ENCODE measurements around the gene ZBTB9.

Gene ZBTB9

DNA sequence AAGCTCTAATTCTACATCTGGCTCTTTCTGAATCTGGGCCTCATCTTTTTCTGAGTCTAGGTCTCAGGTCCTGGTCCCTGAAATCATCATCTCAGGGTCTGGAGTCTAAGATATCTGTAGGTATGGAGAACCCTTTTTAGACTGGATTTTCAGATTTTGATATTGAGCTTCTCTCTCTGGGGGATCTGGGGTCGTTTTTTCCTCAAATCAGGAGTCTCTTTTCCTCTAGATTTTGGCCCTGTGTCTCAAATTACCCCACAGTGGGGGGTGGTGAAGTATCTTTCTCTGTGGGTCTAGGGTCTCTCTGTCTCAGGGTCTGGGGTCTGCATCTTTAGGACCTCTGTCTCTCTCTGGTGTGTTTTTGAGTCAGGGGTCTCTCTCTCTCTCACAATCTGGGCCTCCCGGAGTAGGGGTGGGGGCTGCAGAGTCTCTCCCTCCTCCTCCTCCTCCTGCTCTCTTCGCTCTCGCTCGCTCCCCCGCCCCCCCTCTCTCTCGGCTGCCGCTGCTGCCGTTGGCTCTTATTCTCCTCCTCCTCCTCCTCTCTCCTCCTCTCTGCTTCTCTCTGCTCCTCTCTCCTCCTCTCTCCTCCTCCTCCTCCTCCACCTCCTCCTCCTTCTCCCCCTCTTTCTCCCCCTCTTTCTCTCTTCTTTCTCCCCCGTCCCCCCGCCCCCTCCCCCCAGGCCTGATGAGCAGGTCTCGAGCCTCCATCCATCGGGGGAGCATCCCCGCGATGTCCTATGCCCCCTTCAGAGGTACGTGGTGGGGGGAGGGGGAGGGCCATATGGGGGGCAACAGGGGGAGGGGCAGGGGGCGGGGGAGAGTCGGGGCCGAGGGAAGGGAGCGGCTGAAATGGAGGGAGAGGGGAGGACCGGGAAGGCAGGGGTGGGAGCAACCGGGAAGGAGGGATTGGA lies 34.5 kb upstream of the ZBTB9 start, which contains the start of gene SYNGAP1:
Gene SYNGAP1 (plus strand): TSS at position 486 of the 911 bp plus-strand sequence. CDS start 200 bp downstream, at position 686.
- Histone ChIP-seq H3K27me3 (ENCODE audit: insufficient read depth, poor library complexity, severe bottlenecking) (no peaks in the 10 kb centered on the region), H3K9me3 (ENCODE audit: severe bottlenecking) (no peaks in the 10 kb centered on the region), H3K4me1 (ENCODE audit: insufficient read depth, poor library complexity, severe bottlenecking) (peaks cover 14% of the 10 kb centered on the region), H3K36me3 (ENCODE audit: low read depth) (peaks cover 14% of the 10 kb centered on the region), H3K4me3 (ENCODE audit: severe bottlenecking) (no peak within 1 kb of the TSS), H3K27ac (ENCODE audit: poor library complexity, severe bottlenecking) (peak within 1 kb of the TSS; percentile 82)
- TF ChIP-seq, protein P1, sequence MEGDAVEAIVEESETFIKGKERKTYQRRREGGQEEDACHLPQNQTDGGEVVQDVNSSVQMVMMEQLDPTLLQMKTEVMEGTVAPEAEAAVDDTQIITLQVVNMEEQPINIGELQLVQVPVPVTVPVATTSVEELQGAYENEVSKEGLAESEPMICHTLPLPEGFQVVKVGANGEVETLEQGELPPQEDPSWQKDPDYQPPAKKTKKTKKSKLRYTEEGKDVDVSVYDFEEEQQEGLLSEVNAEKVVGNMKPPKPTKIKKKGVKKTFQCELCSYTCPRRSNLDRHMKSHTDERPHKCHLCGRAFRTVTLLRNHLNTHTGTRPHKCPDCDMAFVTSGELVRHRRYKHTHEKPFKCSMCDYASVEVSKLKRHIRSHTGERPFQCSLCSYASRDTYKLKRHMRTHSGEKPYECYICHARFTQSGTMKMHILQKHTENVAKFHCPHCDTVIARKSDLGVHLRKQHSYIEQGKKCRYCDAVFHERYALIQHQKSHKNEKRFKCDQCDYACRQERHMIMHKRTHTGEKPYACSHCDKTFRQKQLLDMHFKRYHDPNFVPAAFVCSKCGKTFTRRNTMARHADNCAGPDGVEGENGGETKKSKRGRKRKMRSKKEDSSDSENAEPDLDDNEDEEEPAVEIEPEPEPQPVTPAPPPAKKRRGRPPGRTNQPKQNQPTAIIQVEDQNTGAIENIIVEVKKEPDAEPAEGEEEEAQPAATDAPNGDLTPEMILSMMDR (IDR thresholded peaks at IDR 0.05; ENCODE audit: poor library complexity, severe bottlenecking) = no peak
- no peak for ATAC-seq (ENCODE audit: low read depth)
- no peak for DNase-seq (ENCODE audit: low spot score)

DNA sequence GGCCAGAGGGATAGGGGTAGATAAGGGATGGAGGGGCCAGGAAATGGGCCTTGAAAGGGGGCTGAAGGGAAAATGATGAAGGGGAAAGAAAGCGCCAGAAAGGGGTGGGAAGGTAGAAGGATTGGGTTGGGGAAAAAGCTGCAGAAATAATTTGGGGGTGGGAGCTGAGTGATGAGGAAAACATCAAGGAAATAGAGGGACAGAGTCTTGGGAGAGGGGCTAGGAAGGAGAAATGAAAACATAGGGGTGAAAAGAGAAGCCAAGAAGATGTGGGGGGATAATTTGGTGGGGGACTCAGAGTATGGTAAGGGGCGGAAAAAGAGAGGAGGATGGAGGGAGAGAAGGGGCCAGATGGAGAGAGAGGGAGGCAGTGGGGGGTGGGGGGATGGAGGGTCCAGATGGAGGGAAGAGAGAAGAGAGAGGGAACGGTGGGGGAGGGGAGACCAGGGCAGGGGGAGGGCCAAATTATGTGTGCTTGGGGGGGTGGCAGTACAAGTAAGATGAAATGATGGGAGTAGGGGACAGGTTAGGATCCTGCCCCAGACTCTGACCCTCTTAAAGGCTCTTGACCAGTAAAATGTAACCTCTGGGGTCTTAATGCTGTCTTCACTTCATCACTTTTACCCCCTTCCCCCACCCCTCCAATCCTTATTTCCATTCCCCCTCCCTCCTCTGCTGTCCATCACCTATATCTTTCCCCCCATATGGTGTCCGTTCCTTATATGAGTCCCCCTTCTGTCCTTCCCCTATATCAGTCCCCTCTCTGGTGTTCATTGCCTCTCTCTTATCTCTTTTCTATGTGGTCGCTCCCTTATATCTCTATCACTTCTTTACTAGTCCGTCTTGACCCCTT lies 33.7 kb upstream of the ZBTB9 start:
- H3K4me3 ChIP-seq (ENCODE audit: severe bottlenecking) = no peak overlapping the region
- no peaks in the 10 kb centered on the region for H3K27me3 ChIP-seq (ENCODE audit: insufficient read depth, poor library complexity, severe bottlenecking)
- peaks cover 11% of the 10 kb centered on the region for H3K36me3 ChIP-seq (ENCODE audit: low read depth)
- TF ChIP-seq, protein P1 (IDR thresholded peaks at IDR 0.05; ENCODE audit: poor library complexity, severe bottlenecking) = no peak
- no peaks in the 10 kb centered on the region for H3K9me3 ChIP-seq (ENCODE audit: severe bottlenecking)
- H3K4me1 ChIP-seq (ENCODE audit: insufficient read depth, poor library complexity, severe bottlenecking) = peaks cover 14% of the 10 kb centered on the region
- ATAC-seq (ENCODE audit: low read depth) (no peak), DNase-seq (ENCODE audit: low spot score) (no peak)
- no peak overlapping the region for H3K27ac ChIP-seq (ENCODE audit: poor library complexity, severe bottlenecking)

DNA sequence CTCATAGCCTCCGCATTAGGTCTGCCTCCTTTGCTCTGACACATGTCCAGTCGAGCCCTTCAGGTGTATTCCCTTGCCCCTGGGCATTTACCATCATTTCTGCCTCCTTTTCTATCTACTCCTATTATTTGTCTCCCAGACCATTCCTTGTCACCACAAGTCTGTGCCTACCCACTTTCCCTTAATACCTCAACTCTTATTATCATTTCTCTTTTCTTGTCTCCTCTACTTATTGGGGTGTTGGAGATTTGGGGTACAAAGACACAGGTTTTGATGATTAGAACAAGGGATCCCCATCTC lies 33.1 kb upstream of the ZBTB9 start:
- TF ChIP-seq, protein P1 (IDR thresholded peaks at IDR 0.05; ENCODE audit: poor library complexity, severe bottlenecking) = no peak
- ATAC-seq (ENCODE audit: low read depth) (no peak), DNase-seq (ENCODE audit: low spot score) (no peak)
- no peaks in the 10 kb centered on the region for H3K27me3 ChIP-seq (ENCODE audit: insufficient read depth, poor library complexity, severe bottlenecking)
- no peak overlapping the region for H3K27ac ChIP-seq (ENCODE audit: poor library complexity, severe bottlenecking)
- no peaks in the 10 kb centered on the region for H3K9me3 ChIP-seq (ENCODE audit: severe bottlenecking)
- H3K4me1 ChIP-seq (ENCODE audit: insufficient read depth, poor library complexity, severe bottlenecking) = peaks cover 12% of the 10 kb centered on the region
- H3K4me3 ChIP-seq (ENCODE audit: severe bottlenecking) = no peak overlapping the region
- H3K36me3 ChIP-seq (ENCODE audit: low read depth) = peaks cover 5% of the 10 kb centered on the region

DNA sequence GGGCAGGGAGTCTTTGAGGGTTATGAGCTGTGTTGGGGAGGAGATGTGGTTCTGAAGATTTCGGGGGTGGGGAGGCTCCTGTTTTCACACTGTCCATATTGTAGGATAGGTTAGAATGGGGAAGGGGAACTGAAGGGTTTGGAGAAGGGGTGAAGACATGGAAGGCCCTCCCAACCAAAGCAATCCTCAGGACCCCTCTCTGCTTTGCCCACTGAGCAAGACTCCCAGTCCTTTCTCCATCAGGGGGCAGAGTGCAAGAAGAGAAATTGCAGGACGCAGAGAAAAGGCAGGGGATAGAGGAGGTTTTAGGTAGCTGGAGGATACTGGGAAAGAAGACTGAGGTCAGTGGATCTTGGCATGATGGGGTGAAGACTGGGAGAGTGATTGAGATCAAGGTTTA lies 30.6 kb upstream of the ZBTB9 start:
- Histone ChIP-seq H3K36me3 (ENCODE audit: low read depth) (no peaks in the 10 kb centered on the region), H3K4me3 (ENCODE audit: severe bottlenecking) (no peak overlapping the region), H3K27me3 (ENCODE audit: insufficient read depth, poor library complexity, severe bottlenecking) (no peaks in the 10 kb centered on the region), H3K9me3 (ENCODE audit: severe bottlenecking) (no peaks in the 10 kb centered on the region), H3K27ac (ENCODE audit: poor library complexity, severe bottlenecking) (no peak overlapping the region), H3K4me1 (ENCODE audit: insufficient read depth, poor library complexity, severe bottlenecking) (peaks cover 8% of the 10 kb centered on the region)
- no peak for ATAC-seq (ENCODE audit: low read depth)
- TF ChIP-seq, protein P1 (IDR thresholded peaks at IDR 0.05; ENCODE audit: poor library complexity, severe bottlenecking) = no peak
- no peak for DNase-seq (ENCODE audit: low spot score)
